Measurements from ENCODE around the gene CTRB1. TPM values are rescaled to one million over a fixed set of nuclear protein-coding genes. Genes with fewer than 3 reads are reported as not detected.
A peak's percentile ranks its signal among the peaks of the same experiment; 100 is the strongest.
"Not testable (repeated sequence)": the region's sequence is repeated elsewhere in the genome, so short reads cannot be mapped to it uniquely, and the experiment has no call there.

Gene CTRB1
- total RNA-seq, 2 donors from 2014 or later, result 14,932 to 20,352 TPM

DNA sequence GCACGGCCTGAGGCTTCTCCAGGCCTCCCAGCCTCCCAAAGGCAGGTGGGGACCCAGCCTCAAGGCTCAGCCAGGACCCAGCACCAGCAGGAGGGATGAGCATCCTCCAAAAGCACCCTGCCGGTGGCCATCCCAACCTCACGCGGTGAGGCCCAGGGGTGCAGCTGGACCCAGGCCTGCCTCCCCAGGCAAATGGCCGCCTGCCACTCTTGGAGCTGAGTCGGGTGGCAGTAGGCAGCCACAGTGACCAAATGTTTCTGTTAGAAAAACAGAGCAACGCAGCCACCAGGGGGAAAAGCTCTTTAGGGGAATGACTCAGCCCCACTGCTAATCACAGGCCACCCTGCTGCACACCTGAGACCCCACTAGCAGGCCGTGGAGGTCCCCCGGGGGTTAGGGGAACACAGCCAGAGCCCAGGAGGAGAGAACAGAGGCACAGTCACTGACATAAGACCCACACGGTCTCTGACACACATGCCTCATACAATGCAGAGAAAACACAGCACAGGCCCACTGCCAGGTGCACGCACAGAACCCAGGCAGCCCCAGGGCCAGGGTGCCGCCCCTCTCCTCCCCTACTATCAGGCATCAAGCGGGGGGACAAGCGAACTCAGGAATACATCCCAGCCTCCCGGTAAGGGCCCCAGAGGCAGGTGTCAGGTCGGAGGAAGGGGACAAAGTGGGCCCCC lies 20.2 kb downstream of the CTRB1 start:
- ATAC-seq (no peak), DNase-seq (peak in 2 of 4 donors; percentile 54 to 64)
- H3K4me3 ChIP-seq, result no peak overlapping the region
- intact Hi-C loops (cut with DNase I), result loop anchor here (5.0 kb wide), 1 partner anchor 148 kb away; no protein-coding TSS in a partner anchor
- WGBS, 2 donors, result 35 to 41% methylated on average over 6 to 14 of the region's 16 CpGs
- peaks cover 51% of the 10 kb centered on the region for H3K4me1 ChIP-seq
- TF ChIP-seq, protein P1, sequence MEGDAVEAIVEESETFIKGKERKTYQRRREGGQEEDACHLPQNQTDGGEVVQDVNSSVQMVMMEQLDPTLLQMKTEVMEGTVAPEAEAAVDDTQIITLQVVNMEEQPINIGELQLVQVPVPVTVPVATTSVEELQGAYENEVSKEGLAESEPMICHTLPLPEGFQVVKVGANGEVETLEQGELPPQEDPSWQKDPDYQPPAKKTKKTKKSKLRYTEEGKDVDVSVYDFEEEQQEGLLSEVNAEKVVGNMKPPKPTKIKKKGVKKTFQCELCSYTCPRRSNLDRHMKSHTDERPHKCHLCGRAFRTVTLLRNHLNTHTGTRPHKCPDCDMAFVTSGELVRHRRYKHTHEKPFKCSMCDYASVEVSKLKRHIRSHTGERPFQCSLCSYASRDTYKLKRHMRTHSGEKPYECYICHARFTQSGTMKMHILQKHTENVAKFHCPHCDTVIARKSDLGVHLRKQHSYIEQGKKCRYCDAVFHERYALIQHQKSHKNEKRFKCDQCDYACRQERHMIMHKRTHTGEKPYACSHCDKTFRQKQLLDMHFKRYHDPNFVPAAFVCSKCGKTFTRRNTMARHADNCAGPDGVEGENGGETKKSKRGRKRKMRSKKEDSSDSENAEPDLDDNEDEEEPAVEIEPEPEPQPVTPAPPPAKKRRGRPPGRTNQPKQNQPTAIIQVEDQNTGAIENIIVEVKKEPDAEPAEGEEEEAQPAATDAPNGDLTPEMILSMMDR (IDR thresholded peaks at IDR 0.05), result peak in 3 of 7 experiments; percentile 22 to 32 (median 23)
- no peak for TF ChIP-seq POLR2A (IDR thresholded peaks at IDR 0.05)
- peaks cover 0 to 8% of the 10 kb centered on the region in 2 donors for H3K36me3 ChIP-seq (replicated peaks in 1 of 2; ENCODE audit: insufficient read depth in 1 of 2, low read depth in 2 of 2)
- no peaks in the 10 kb centered on the region for H3K27me3 ChIP-seq
- H3K9me3 ChIP-seq, result no peaks in the 10 kb centered on the region
- peak overlapping the region; percentile 52 to 71 (median 66) for H3K27ac ChIP-seq

DNA sequence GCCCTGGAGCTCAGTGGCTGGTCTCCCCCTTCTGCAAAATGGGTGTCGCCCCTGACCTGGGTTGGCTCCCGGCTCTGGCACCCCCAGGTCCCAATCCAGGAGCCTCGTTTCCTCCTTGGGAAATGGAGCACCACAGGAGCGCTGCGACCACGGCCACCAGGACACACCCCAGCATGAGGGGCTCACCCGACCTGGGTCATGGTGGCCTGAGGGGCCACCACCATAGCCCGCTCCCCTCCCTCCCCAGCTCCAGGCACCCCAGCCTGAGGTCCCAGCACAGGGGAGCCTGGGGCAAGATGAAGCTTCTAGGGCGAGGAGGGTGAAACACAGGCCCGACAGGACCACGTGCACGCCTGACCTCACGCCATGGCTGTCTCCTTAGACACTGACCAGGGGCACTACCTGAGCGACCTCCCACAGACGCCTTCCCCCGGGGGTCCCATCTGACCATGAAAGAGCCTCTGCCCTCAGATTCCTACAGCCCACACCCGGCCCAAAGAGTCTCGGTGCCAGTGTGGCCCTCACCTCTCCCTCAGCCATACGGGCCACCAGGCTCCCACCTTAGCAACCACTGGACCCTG lies 20.8 kb downstream of the CTRB1 start:
- no peak overlapping the region for H3K4me3 ChIP-seq
- peak overlapping the region; percentile 52 to 71 (median 66) for H3K27ac ChIP-seq
- H3K9me3 ChIP-seq, result no peaks in the 10 kb centered on the region
- ATAC-seq (no peak), DNase-seq (no peak)
- WGBS, 2 donors, result 81 to 83% methylated on average over 6 to 17 of the region's 19 CpGs
- H3K27me3 ChIP-seq, result no peaks in the 10 kb centered on the region
- intact Hi-C loops (cut with DNase I), result loop anchor here (5.0 kb wide), 1 partner anchor 148 kb away; no protein-coding TSS in a partner anchor
- H3K36me3 ChIP-seq (replicated peaks in 1 of 2; ENCODE audit: insufficient read depth in 1 of 2, low read depth in 2 of 2), result peaks cover 0 to 8% of the 10 kb centered on the region in 2 donors
- peaks cover 51% of the 10 kb centered on the region for H3K4me1 ChIP-seq
- TF ChIP-seq POLR2A (IDR thresholded peaks at IDR 0.05), result no peak
- TF ChIP-seq, protein P1 (IDR thresholded peaks at IDR 0.05), result no peak

DNA sequence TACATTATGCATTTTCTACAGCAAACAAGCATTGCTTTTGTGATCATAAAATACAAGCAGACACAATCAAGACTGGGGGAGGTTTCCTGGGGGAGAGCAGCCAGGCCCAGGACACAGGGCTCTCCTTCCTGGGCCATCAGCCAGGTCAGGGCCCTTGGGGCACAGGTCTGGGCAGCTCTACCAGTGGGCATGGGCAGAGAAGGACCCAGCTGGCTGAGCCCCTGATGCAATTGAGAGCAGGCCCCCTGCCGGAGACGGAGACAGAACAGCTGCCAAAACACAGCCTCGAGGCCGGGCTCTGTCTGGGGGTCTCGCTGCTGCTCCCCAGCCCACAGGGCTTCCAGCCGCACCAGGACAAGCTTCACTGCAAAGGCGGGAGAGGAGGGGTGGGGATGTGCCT lies 21.8 kb downstream of the CTRB1 start:
- ATAC-seq; DNase-seq; H3K27ac ChIP-seq; H3K27me3 ChIP-seq; H3K36me3 ChIP-seq (replicated peaks in 1 of 2; ENCODE audit: insufficient read depth in 1 of 2, low read depth in 2 of 2); intact Hi-C loops (cut with DNase I); H3K9me3 ChIP-seq; H3K4me3 ChIP-seq: not testable (repeated sequence)
- peaks cover 59% of the 10 kb centered on the region for H3K4me1 ChIP-seq
- WGBS, 2 donors, result 74 to 93% methylated on average over 3 to 7 of the region's 7 CpGs

DNA sequence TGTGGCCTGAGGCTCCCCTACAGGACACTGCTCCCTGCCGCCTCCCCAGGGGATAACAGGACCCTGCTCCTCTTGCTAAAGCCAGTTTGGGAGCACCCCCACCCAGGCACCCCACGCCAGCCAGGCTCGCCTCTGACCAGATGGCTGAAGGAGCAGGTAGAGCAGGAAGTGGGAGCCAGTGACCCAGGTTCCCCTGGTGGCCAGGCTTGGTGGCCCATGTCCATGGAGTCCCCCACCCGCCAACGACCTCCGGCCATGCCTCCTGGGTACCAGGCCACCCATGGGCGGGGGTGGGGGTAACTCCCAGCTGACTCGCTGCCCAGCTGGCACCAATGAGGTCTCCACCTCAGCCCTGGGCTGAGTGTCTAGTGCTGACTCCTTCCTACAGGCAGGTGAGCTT lies 22.6 kb downstream of the CTRB1 start:
- Histone ChIP-seq H3K4me1 (peaks cover 66% of the 10 kb centered on the region), H3K27ac (no peak overlapping the region)
- intact Hi-C loops (cut with DNase I), result no loop called here

DNA sequence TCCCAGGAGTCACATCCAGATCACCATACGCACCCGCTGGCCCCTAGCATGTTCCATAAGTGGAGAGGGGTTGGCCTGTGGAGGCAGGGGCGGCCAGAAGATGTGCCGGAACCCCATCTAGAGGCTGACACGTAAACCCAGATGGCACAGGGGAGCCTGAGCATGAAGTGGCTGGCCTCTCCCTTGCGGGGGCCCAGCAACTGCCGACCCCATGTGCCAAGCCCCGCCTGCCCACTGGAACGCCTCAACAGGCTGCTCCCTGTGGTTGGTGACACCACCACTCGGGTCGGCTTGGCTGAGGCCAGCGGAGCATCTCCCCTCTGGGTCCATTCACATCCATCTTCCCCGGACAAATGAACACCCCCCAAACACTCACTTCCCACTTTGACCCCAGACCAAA lies 23.2 kb downstream of the CTRB1 start:
- no peak for DNase-seq
- WGBS, 2 donors, result 91 to 96% methylated on average over 11 to 13 of the region's 13 CpGs

More for the DNA sequence above, 22.6 kb downstream of the CTRB1 start:
- H3K4me3 ChIP-seq, result no peak overlapping the region
- 80 to 100% methylated on average over 1 to 7 of the region's 8 CpGs for WGBS, 2 donors
- ATAC-seq, result no peak
- no peaks in the 10 kb centered on the region for H3K9me3 ChIP-seq
- DNase-seq, result no peak
- TF ChIP-seq POLR2A (IDR thresholded peaks at IDR 0.05), result no peak
- TF ChIP-seq, protein P1 (IDR thresholded peaks at IDR 0.05), result no peak
- H3K36me3 ChIP-seq (replicated peaks in 1 of 2; ENCODE audit: insufficient read depth in 1 of 2, low read depth in 2 of 2), result peaks cover 0 to 8% of the 10 kb centered on the region in 2 donors
- no peaks in the 10 kb centered on the region for H3K27me3 ChIP-seq

DNA sequence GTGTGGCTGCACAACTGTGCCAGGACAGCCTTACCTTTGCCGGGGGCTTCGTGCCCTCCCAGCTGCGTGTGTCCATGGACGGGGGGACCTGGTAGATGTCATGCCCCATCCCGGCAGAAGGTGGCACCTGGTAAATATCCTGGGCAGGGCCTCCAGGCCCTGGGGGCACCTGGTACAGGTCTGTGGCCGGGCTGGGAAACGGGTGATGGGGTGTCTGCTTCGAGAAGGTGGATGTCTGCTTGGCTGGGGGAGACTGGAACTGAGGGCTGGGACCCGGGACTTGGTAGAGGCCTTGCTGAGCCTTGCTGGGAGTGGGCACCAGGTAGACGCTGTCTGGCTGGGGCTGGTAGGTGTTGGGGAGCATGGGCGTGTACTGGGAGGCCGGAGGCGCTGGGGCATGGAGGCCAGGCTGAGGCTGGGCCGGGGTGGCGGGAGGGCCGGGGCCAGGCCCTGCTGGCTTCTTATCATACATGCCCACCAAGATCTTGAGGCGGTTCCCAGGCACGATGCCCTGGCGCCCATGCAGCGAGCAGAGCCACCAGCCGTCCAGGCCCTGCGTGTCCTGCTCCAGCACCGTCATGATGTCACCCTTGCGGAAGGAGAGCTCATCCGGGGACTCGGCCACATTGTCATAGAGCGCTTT lies 23.8 kb downstream of the CTRB1 start:
- WGBS, 2 donors, result 86 to 92% methylated on average over 12 to 24 of the region's 27 CpGs
- intact Hi-C loops (cut with DNase I); H3K27ac ChIP-seq; DNase-seq; ATAC-seq; H3K36me3 ChIP-seq (replicated peaks in 1 of 2; ENCODE audit: insufficient read depth in 1 of 2, low read depth in 2 of 2); H3K27me3 ChIP-seq; H3K4me3 ChIP-seq; H3K9me3 ChIP-seq: not testable (repeated sequence)
- peaks cover 74% of the 10 kb centered on the region for H3K4me1 ChIP-seq

More for the DNA sequence above, 23.2 kb downstream of the CTRB1 start:
- no peak for ATAC-seq
- intact Hi-C loops (cut with DNase I), result no loop called here
- Histone ChIP-seq H3K9me3 (no peaks in the 10 kb centered on the region), H3K27ac (no peak overlapping the region), H3K4me1 (peaks cover 68% of the 10 kb centered on the region), H3K27me3 (no peaks in the 10 kb centered on the region), H3K4me3 (no peak overlapping the region), H3K36me3 (replicated peaks in 1 of 2; ENCODE audit: insufficient read depth in 1 of 2, low read depth in 2 of 2) (peaks cover 0 to 8% of the 10 kb centered on the region in 2 donors)
- no peak for TF ChIP-seq POLR2A (IDR thresholded peaks at IDR 0.05)
- TF ChIP-seq, protein P1 (IDR thresholded peaks at IDR 0.05), result no peak
